RWPE2 (cell line): Measurements from ENCODE around the gene CHST14.

ENCODE experiments used
- ATAC-seq: fragments of 200-7000 bp; cut with Tn5 transposase; 3 replicates; pipeline ENCODE4 v1.9.1; 2021; ENCODE audit warnings: low read depth
- DNase-seq: peaks from one replicate; pipeline ENCODE4 v3.0.0-alpha.2; 2020; ENCODE audit warnings: low spot score
- H3K27ac ChIP-seq: fragments of 450-650 bp; 2 replicates; pipeline ENCODE4 v1.5.1; 2017; ENCODE audit warnings: mild to moderate bottlenecking; ENCODE audit not compliant: poor library complexity, severe bottlenecking
- H3K27me3 ChIP-seq: fragments of 250-450 bp; sonication (Bioruptor Pico); 2 replicates; pipeline ENCODE4 v1.5.1; 2021; ENCODE audit warnings: mild to moderate bottlenecking, moderate library complexity; ENCODE audit not compliant: insufficient read depth, poor library complexity, severe bottlenecking
- H3K36me3 ChIP-seq: fragments of 250-450 bp; sonication (Bioruptor Pico); 2 replicates; pipeline ENCODE4 v1.5.1; 2020; ENCODE audit warnings: low read depth, mild to moderate bottlenecking, moderate library complexity
- H3K4me1 ChIP-seq: fragments of 250-450 bp; sonication (Bioruptor Pico); 2 replicates; pipeline ENCODE4 v1.5.1; 2021; ENCODE audit warnings: mild to moderate bottlenecking, moderate library complexity; ENCODE audit not compliant: insufficient read depth, poor library complexity, severe bottlenecking
- H3K4me3 ChIP-seq: fragments of 250-450 bp; sonication (Bioruptor Pico); 2 replicates; pipeline ENCODE4 v1.5.1; 2021; ENCODE audit warnings: mild to moderate bottlenecking, moderate library complexity; ENCODE audit not compliant: severe bottlenecking
- H3K9me3 ChIP-seq: fragments of 250-450 bp; sonication (Bioruptor Pico); 2 replicates; pipeline ENCODE4 v1.5.1; 2021; ENCODE audit warnings: mild to moderate bottlenecking, moderate library complexity; ENCODE audit not compliant: severe bottlenecking
- TF ChIP-seq, protein P1 (sequence below): fragments of 450-650 bp; IDR thresholded peaks from one replicate; pipeline ENCODE4 v1.5.1; 2017; ENCODE audit warnings: mild to moderate bottlenecking, moderate library complexity; ENCODE audit not compliant: poor library complexity, severe bottlenecking

The CHST14 gene

DNA sequence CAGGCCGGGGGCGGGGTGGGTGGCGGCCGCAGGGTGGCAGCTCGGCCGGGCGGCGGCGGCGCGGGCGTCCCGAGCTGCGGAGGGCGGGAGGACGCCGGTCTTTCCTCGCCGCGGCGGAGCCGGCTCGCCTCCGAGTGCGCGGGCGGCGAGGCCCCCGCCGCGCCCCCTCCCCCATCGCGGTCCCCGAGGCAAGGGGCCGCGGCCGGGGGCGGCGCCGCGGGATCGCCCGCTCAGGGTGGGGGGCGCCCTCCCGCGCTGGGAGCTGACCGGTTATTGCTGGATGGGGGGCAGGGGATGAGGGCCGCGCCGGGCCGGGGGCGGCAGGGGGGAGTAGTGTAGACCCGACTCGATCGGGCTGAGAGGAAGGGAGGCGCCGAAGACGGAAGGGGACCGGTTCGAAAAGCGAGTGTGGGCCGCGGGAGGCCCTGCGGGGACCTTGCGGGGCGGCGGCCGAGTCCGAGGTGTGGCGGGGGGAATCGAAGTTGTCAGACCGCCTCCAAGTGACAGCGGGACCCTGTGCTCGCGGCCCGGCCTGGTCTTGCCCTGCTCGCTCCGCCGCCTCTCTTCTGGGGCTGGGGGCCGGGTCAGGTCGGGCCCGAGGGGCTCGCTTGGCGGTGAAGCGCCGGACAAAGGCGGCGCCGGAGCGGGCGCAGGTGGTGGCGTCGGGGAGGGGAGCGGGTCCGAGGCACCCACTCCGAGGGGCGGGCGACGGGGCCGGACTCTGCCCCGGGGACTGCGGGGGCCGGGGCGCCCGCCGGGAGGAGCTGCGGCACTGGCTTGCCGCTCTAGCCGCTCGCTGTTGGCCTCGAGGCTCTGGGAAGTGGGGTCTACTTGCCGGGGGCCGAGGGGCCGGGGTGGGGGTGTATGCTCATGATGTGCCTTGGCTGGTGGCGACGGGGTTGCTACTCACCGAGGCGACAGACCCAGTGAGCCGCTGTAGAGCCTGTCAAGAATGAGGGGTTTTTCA lies 28.9 kb upstream of the CHST14 start:
- H3K4me3 ChIP-seq: peak overlapping the region; percentile 96
- DNase-seq: peak; percentile 72
- H3K36me3 ChIP-seq: no peaks in the 10 kb centered on the region
- no peaks in the 10 kb centered on the region for H3K9me3 ChIP-seq
- TF ChIP-seq, protein P1, sequence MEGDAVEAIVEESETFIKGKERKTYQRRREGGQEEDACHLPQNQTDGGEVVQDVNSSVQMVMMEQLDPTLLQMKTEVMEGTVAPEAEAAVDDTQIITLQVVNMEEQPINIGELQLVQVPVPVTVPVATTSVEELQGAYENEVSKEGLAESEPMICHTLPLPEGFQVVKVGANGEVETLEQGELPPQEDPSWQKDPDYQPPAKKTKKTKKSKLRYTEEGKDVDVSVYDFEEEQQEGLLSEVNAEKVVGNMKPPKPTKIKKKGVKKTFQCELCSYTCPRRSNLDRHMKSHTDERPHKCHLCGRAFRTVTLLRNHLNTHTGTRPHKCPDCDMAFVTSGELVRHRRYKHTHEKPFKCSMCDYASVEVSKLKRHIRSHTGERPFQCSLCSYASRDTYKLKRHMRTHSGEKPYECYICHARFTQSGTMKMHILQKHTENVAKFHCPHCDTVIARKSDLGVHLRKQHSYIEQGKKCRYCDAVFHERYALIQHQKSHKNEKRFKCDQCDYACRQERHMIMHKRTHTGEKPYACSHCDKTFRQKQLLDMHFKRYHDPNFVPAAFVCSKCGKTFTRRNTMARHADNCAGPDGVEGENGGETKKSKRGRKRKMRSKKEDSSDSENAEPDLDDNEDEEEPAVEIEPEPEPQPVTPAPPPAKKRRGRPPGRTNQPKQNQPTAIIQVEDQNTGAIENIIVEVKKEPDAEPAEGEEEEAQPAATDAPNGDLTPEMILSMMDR: peak; percentile 36
- H3K27ac ChIP-seq: peak overlapping the region; percentile 31
- no peak; the same call in 2 of the 3 replicates for ATAC-seq
- peaks cover 7% of the 10 kb centered on the region for H3K4me1 ChIP-seq
- peaks cover 6% of the 10 kb centered on the region for H3K27me3 ChIP-seq

DNA sequence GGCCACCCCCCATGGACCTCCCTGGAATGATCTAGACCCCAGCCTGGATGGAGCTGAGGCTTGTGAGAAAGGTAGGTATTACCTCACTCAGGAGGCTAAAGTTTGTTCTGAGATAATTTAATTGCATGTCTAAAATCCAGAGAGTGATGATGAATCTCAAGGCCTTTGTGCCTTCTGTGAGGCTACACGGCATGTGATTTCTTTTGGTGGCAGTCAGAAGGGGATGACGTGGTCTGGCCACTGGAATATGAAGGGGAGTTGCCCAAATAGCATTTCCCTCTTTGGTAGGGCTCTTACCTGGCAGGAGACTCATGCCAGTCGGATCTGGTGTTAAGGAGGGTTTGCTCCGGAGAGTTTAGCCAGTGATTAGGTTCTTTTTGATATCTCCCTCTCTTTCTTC lies 27.5 kb upstream of the CHST14 start:
- H3K9me3 ChIP-seq: no peaks in the 10 kb centered on the region
- no peak overlapping the region for H3K27ac ChIP-seq
- no peaks in the 10 kb centered on the region for H3K36me3 ChIP-seq
- H3K4me1 ChIP-seq: peaks cover 7% of the 10 kb centered on the region
- ATAC-seq (no peak), DNase-seq (no peak)
- H3K4me3 ChIP-seq: no peak overlapping the region
- TF ChIP-seq, protein P1: no peak
- no peaks in the 10 kb centered on the region for H3K27me3 ChIP-seq

- DNase-seq (no peak), ATAC-seq (no peak)
These were observed 26.9 kb upstream of the CHST14 start for GRCh38 chr15:40443846-40444245.

GRCh38 chr15:40444736-40445135 lies 26.0 kb upstream of the CHST14 start:
- Histone ChIP-seq H3K27me3 (no peaks in the 10 kb centered on the region), H3K4me3 (no peak overlapping the region), H3K36me3 (no peaks in the 10 kb centered on the region), H3K4me1 (peaks cover 7% of the 10 kb centered on the region), H3K9me3 (no peaks in the 10 kb centered on the region), H3K27ac (no peak overlapping the region)
- ATAC-seq (no peak), DNase-seq (no peak)
- TF ChIP-seq, protein P1: no peak

More at GRCh38 chr15:40443846-40444245, 26.9 kb upstream of the CHST14 start:
- H3K27ac ChIP-seq: no peak overlapping the region
- no peaks in the 10 kb centered on the region for H3K27me3 ChIP-seq
- H3K9me3 ChIP-seq: no peaks in the 10 kb centered on the region
- H3K36me3 ChIP-seq: no peaks in the 10 kb centered on the region
- no peak overlapping the region for H3K4me3 ChIP-seq
- TF ChIP-seq, protein P1: no peak
- peaks cover 7% of the 10 kb centered on the region for H3K4me1 ChIP-seq
